Measurements from ENCODE around the gene FKBP7. TPM values are rescaled to one million over a fixed set of nuclear protein-coding genes. Genes with fewer than 3 reads are reported as not detected.

FKBP7 gene
- total and polyA plus RNA-seq, 2 of the 13 experiments (the other 11 are each of a cell fraction or from before 2014, with no cell fraction given) = 12.4 to 14.8 TPM

DNA sequence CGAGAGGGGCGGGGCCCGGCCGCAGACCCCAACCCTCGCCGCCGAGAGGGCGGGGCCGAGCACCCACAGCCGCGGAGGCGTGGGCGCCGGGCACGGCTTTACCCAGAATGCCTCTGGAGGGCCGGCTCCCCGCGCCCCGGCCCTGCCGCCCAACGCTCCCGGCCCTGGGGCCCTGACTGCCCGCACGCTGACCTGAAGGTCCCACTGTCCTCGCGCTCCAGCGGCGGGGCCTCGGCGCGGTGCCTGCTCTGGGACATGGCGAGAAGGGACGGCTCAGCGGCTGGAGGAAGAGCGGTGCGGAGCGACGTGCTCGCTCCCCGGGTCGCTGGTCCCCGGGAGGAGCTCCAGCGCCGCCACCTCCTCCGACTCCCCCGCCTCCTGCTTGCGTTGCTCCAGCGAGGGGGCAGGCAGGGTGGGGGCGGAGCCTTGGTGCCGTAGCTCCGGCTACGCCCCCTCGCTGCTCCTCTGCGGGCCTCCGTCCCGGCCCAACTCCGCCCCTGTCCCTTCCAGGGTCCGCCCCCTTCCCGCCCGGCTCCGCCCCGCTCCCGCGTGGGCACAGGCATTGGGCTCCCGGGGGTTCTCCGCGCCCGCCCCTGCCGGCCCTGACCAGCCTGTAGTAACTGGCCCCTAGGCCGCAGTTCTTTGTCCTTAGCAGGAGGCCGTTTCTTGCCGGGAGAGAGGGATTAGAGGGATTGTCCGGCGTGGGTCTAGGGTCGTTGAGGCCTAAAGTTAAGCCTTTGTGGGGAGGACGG lies 27.4 kb downstream of the FKBP7 start, which contains the start of the genes PJVK and PRKRA (continued):
- TF ChIP-seq, protein P1, sequence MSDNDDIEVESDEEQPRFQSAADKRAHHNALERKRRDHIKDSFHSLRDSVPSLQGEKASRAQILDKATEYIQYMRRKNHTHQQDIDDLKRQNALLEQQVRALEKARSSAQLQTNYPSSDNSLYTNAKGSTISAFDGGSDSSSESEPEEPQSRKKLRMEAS (IDR thresholded peaks at IDR 0.05) = peak; percentile 90
- TF ChIP-seq ZNF660 (CRISPR knock-in tag; IDR thresholded peaks at IDR 0.05; ENCODE audit: borderline replicate concordance, low read depth) (no peak), CENPT (CRISPR knock-in tag; IDR thresholded peaks at IDR 0.05; ENCODE audit: low read depth) (peak; percentile 69; the same call in 1 of the 2 replicates), NFATC3 (CRISPR knock-in tag; IDR thresholded peaks at IDR 0.05) (no peak; the same call in 1 of the 2 replicates), ZNF253 (CRISPR knock-in tag; IDR thresholded peaks at IDR 0.05; ENCODE audit: borderline replicate concordance) (0 out of 2 replicates have a peak, but pooled peaks have one; percentile 37), ZNF232 (CRISPR knock-in tag; IDR thresholded peaks at IDR 0.05; ENCODE audit: borderline replicate concordance) (peak; percentile 80; the same call in 1 of the 2 replicates), PHF20 (CRISPR knock-in tag; IDR thresholded peaks at IDR 0.05) (peak; percentile 80), ZBTB3 (CRISPR knock-in tag; IDR thresholded peaks at IDR 0.05; ENCODE audit: borderline replicate concordance, low read depth) (peak; percentile 57; the same call in 1 of the 2 replicates), MAFK (conservative IDR thresholded peaks at IDR 0.05 in 1 of 2, IDR thresholded peaks at IDR 0.05 in 1 of 2; ENCODE audit: low read length in 2 of 2) (no peak), GABPB1 (CRISPR knock-in tag; IDR thresholded peaks at IDR 0.05) (peak; percentile 88; the same call in 1 of the 2 replicates), ZFAT (CRISPR knock-in tag; conservative IDR thresholded peaks at IDR 0.05) (no peak; the same call in 1 of the 2 replicates), TOPORS (CRISPR knock-in tag; IDR thresholded peaks at IDR 0.05) (0 out of 2 replicates have a peak, but pooled peaks have one; percentile 17)
- TF ChIP-seq, protein P2, sequence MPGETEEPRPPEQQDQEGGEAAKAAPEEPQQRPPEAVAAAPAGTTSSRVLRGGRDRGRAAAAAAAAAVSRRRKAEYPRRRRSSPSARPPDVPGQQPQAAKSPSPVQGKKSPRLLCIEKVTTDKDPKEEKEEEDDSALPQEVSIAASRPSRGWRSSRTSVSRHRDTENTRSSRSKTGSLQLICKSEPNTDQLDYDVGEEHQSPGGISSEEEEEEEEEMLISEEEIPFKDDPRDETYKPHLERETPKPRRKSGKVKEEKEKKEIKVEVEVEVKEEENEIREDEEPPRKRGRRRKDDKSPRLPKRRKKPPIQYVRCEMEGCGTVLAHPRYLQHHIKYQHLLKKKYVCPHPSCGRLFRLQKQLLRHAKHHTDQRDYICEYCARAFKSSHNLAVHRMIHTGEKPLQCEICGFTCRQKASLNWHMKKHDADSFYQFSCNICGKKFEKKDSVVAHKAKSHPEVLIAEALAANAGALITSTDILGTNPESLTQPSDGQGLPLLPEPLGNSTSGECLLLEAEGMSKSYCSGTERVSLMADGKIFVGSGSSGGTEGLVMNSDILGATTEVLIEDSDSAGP (CRISPR knock-in tag; IDR thresholded peaks at IDR 0.05; ENCODE audit: borderline replicate concordance) = peak; percentile 91
- TF ChIP-seq, protein P3, sequence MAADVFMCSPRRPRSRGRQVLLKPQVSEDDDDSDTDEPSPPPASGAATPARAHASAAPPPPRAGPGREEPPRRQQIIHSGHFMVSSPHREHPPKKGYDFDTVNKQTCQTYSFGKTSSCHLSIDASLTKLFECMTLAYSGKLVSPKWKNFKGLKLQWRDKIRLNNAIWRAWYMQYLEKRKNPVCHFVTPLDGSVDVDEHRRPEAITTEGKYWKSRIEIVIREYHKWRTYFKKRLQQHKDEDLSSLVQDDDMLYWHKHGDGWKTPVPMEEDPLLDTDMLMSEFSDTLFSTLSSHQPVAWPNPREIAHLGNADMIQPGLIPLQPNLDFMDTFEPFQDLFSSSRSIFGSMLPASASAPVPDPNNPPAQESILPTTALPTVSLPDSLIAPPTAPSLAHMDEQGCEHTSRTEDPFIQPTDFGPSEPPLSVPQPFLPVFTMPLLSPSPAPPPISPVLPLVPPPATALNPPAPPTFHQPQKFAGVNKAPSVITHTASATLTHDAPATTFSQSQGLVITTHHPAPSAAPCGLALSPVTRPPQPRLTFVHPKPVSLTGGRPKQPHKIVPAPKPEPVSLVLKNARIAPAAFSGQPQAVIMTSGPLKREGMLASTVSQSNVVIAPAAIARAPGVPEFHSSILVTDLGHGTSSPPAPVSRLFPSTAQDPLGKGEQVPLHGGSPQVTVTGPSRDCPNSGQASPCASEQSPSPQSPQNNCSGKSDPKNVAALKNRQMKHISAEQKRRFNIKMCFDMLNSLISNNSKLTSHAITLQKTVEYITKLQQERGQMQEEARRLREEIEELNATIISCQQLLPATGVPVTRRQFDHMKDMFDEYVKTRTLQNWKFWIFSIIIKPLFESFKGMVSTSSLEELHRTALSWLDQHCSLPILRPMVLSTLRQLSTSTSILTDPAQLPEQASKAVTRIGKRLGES (CRISPR knock-in tag; IDR thresholded peaks at IDR 0.05; ENCODE audit: borderline replicate concordance) = peak; percentile 59; the same call in 1 of the 2 replicates
- TF ChIP-seq, protein P4, sequence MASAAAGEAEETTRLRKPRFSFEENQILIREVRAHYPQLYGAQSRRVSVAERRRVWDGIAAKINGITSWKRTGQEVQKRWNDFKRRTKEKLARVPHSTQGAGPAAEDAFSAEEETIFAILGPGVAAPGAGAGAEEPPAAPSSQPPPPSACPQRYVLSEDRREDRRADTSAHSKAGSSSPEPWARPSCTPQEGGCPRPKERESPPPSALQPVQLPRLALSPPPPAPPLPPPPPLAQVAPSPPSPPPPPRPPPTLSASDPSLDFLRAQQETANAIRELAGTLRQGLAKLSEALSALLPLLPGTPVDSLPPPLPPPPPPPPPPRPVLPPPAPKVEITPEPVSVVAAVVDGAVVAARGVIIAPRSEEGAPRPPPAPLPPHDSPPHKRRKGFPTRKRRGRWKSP (CRISPR knock-in tag; IDR thresholded peaks at IDR 0.05) = peak; percentile 27; the same call in 1 of the 2 replicates
- TF ChIP-seq, protein P5, sequence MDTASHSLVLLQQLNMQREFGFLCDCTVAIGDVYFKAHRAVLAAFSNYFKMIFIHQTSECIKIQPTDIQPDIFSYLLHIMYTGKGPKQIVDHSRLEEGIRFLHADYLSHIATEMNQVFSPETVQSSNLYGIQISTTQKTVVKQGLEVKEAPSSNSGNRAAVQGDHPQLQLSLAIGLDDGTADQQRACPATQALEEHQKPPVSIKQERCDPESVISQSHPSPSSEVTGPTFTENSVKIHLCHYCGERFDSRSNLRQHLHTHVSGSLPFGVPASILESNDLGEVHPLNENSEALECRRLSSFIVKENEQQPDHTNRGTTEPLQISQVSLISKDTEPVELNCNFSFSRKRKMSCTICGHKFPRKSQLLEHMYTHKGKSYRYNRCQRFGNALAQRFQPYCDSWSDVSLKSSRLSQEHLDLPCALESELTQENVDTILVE (CRISPR knock-in tag; IDR thresholded peaks at IDR 0.05) = peak; percentile 71
- TF ChIP-seq, protein P6, sequence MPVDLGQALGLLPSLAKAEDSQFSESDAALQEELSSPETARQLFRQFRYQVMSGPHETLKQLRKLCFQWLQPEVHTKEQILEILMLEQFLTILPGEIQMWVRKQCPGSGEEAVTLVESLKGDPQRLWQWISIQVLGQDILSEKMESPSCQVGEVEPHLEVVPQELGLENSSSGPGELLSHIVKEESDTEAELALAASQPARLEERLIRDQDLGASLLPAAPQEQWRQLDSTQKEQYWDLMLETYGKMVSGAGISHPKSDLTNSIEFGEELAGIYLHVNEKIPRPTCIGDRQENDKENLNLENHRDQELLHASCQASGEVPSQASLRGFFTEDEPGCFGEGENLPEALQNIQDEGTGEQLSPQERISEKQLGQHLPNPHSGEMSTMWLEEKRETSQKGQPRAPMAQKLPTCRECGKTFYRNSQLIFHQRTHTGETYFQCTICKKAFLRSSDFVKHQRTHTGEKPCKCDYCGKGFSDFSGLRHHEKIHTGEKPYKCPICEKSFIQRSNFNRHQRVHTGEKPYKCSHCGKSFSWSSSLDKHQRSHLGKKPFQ (CRISPR knock-in tag; IDR thresholded peaks at IDR 0.05; ENCODE audit: insufficient replicate concordance) = no peak
